SK-N-MC (cell line): ENCODE results near the gene PFDN2.

Experiments
- EZH2 ChIP-seq: fragments of 200-600 bp; sonication (generic); IDR thresholded peaks from one replicate; pipeline ENCODE4 v1.6.1; 2017; ENCODE audit warnings: antibody characterized with exemption
- FOXP2 ChIP-seq: optimal IDR thresholded peaks from 2 replicates; pipeline ENCODE3; 2011; ENCODE audit warnings: mild to moderate bottlenecking, moderate library complexity; ENCODE audit not compliant: insufficient read depth; ENCODE audit errors: extremely low read length, control extremely low read depth
- POLR2AphosphoS5 ChIP-seq: IDR thresholded peaks from 2 replicates; pipeline ENCODE4 v1.6.1; 2012; ENCODE audit warnings: mild to moderate bottlenecking, low read depth, low read length, borderline replicate concordance

DNA sequence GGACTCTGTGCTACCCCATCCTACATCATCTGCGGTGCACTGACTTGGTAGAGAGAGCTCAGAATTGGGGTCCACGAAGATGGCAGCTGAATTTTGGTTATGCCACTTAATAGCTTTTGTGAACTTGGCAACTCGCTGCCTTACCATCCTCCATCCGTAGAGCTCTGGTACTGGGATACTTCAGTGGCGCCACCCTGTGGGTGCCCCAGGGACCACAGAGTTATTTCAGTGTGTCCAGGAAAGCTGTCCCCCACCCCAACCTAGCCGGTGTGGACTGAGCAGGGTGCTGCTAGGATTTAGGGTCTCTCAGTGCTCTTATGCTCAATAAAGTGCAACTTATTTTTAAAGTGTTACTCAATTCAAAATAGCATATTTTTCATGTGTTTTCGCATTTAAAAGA is 63.0 kb downstream of the PFDN2 start:
- no peak for TF ChIP-seq EZH2
- TF ChIP-seq POLR2AphosphoS5, result no peak
- no peak for TF ChIP-seq FOXP2
